Esophagus muscularis mucosa (tissue), 4 donors: ENCODE results near the gene CHL1. TPM values are rescaled to one million over a fixed set of nuclear protein-coding genes. Genes with fewer than 3 reads are reported as not detected.

Experiments used
- DNase-seq: peaks from one replicate; pipeline ENCODE4 v3.0.0-alpha.2; 2017; ENCODE audit errors: extremely low spot score
- H3K27ac ChIP-seq, 4 donors: fragments of 200-600 bp; sonication (generic); replicated peaks in 1 of 4; 1 replicate in 3 of 4; 2 replicates in 1 of 4; pipeline ENCODE4 v1.5.1; 2016 to 2019; ENCODE audit warnings: mild to moderate bottlenecking in 1 of 4
- H3K27me3 ChIP-seq, 4 donors: fragments of 200-600 bp; sonication (generic); one replicate each; pipeline versions ENCODE4 v1.5.1 to v1.6.0; 2016 to 2019
- H3K36me3 ChIP-seq, 4 donors: fragments of 200-600 bp; sonication (generic); one replicate each; pipeline ENCODE4 v1.5.1; 2016 to 2019
- H3K4me1 ChIP-seq, 4 donors: fragments of 200-600 bp; sonication (generic); one replicate each; pipeline ENCODE4 v1.5.1; 2016 to 2019
- H3K4me3 ChIP-seq, 4 donors: fragments of 200-600 bp; sonication (generic); 1 replicate in 2 of 4; 2 replicates in 2 of 4; pipeline ENCODE4 v1.5.1; 2016 to 2019; ENCODE audit warnings: mild to moderate bottlenecking in 4 of 4, moderate library complexity in 1 of 4
- H3K9me3 ChIP-seq, 4 donors: fragments of 200-600 bp; sonication (generic); 1 replicate in 3 of 4; 2 replicates in 1 of 4; pipeline ENCODE4 v1.5.1; 2016 to 2019
- CTCF ChIP-seq, 3 experiments: fragments of 200-600 bp in 2 of 3; fragments of 450-650 bp in 1 of 3; sonication (generic) in 2 of 3; IDR thresholded peaks; one replicate each; pipeline ENCODE4 v1.5.1; 2017 to 2019; ENCODE audit warnings: antibody characterized with exemption in 3 of 3, mild to moderate bottlenecking in 2 of 3, moderate library complexity in 1 of 3
- EP300 ChIP-seq: sonication (generic); formaldehyde crosslinking; IDR thresholded peaks from one replicate; pipeline ENCODE4 v1.6.1; 2017; ENCODE audit warnings: antibody characterized with exemption
- POLR2A ChIP-seq: fragments of 450-650 bp; IDR thresholded peaks from one replicate; pipeline ENCODE4 v1.6.1; 2017; ENCODE audit warnings: antibody characterized with exemption, moderate library complexity, mild to moderate bottlenecking, low read depth
- POLR2AphosphoS5 ChIP-seq, 2 donors: sonication (generic); formaldehyde crosslinking; IDR thresholded peaks; one replicate each; pipeline ENCODE4 v1.6.1; 2017; ENCODE audit warnings: antibody characterized with exemption in 2 of 2
- WGBS: methylation state at CpG from one replicate; pipeline ENCODE4 v1.1.5; 2018; 5-methylcytosine and 5-hydroxymethylcytosine counted together
- intact Hi-C: fragments of 100-400 bp; cut with DNase I; formaldehyde crosslinking; loops from one replicate; pipeline ENCODE4 v1.15.1; 2023
- total RNA-seq, 4 donors: library from RNA; depleted of rRNA; stranded (reverse); fragments of >200 nt; gene quantifications; one replicate each; pipeline versions ENCODE4 v1.1.0 to v1.2.1, GENCODE V29; 2016

Gene CHL1
- total RNA-seq, 4 donors from 2014 or later = 33.0 to 49.1 (median 42.5) TPM

- Histone ChIP-seq H3K36me3 (no peaks in the 10 kb centered on the region), H3K27me3 (no peaks in the 10 kb centered on the region), H3K4me1 (no peaks in the 10 kb centered on the region), H3K4me3 (no peak overlapping the region), H3K27ac (no peak overlapping the region), H3K9me3 (no peaks in the 10 kb centered on the region)
- WGBS = 59% methylated on average over 5 of the region's 5 CpGs
- intact Hi-C loops = no loop called here
- TF ChIP-seq POLR2AphosphoS5 (IDR thresholded peaks at IDR 0.05) = no peak
- TF ChIP-seq POLR2A = no peak
- no peak for TF ChIP-seq CTCF (IDR thresholded peaks at IDR 0.05)
- no peak for TF ChIP-seq EP300
- DNase-seq = no peak
Observed at GRCh38 chr3:299590-300301, 103.2 kb downstream of the CHL1 start.

- 68% methylated on average over 2 of the region's 2 CpGs for WGBS
- no peak for DNase-seq
- H3K27me3 ChIP-seq = no peaks in the 10 kb centered on the region
- no peaks in the 10 kb centered on the region for H3K4me1 ChIP-seq
- TF ChIP-seq EP300 = no peak
- no peak for TF ChIP-seq POLR2A
- TF ChIP-seq POLR2AphosphoS5 (IDR thresholded peaks at IDR 0.05) = no peak
- TF ChIP-seq CTCF (IDR thresholded peaks at IDR 0.05) = no peak
- H3K27ac ChIP-seq = no peak overlapping the region
- no peaks in the 10 kb centered on the region for H3K36me3 ChIP-seq
- intact Hi-C loops = no loop called here
- no peaks in the 10 kb centered on the region for H3K9me3 ChIP-seq
- no peak overlapping the region for H3K4me3 ChIP-seq
Observed at GRCh38 chr3:307182-307581, 110.6 kb downstream of the CHL1 start.

- 50% methylated on average over 31 of the region's 35 CpGs for WGBS
Observed at GRCh38 chr3:308597-309321, 112.2 kb downstream of the CHL1 start.

GRCh38 chr3:312160-312733 lies 115.7 kb downstream of the CHL1 start:
- no peaks in the 10 kb centered on the region for H3K36me3 ChIP-seq
- 29% methylated on average over 3 of the region's 3 CpGs for WGBS
- H3K27ac ChIP-seq = no peak overlapping the region
- no peaks in the 10 kb centered on the region for H3K4me1 ChIP-seq
- TF ChIP-seq POLR2A (no peak), CTCF (IDR thresholded peaks at IDR 0.05) (no peak), EP300 (no peak)
- no peaks in the 10 kb centered on the region for H3K9me3 ChIP-seq
- intact Hi-C loops = no loop called here
- no peak for DNase-seq
- no peaks in the 10 kb centered on the region for H3K27me3 ChIP-seq
- H3K4me3 ChIP-seq = no peak overlapping the region

More at GRCh38 chr3:308597-309321, 112.2 kb downstream of the CHL1 start:
- Histone ChIP-seq H3K27ac (no peak overlapping the region), H3K4me1 (no peaks in the 10 kb centered on the region), H3K4me3 (no peak overlapping the region), H3K9me3 (no peaks in the 10 kb centered on the region), H3K36me3 (no peaks in the 10 kb centered on the region), H3K27me3 (no peaks in the 10 kb centered on the region)
- TF ChIP-seq POLR2A (no peak), EP300 (no peak), CTCF (IDR thresholded peaks at IDR 0.05) (no peak), POLR2AphosphoS5 (IDR thresholded peaks at IDR 0.05) (no peak)
- intact Hi-C loops = no loop called here
- DNase-seq = no peak
